ENCODE results near the gene RASSF7. TPM values are rescaled to one million over a fixed set of nuclear protein-coding genes. Genes with fewer than 3 reads are reported as not detected.
A peak's percentile ranks its signal among the peaks of the same experiment; 100 is the strongest.

RASSF7 gene
- total RNA-seq, 4 donors from 2014 or later: 0.56 to 2.4 (median 0.70) TPM

- Histone ChIP-seq H3K4me3 (peak overlapping the region; percentile 73 to 84 (median 76)), H3K27ac (peak overlapping the region; percentile 94 to 99 (median 96)), H3K4me1 (peaks cover 42 to 72% of the 10 kb centered on the region in 2 donors), H3K36me3 (no peaks in the 10 kb centered on the region), H3K27me3 (no peaks in the 10 kb centered on the region), H3K9me3 (no peaks in the 10 kb centered on the region)
- intact Hi-C loops (cut with DNase I; ENCODE audit: low total_unique reads) (loop anchor here (1.0 to 2.0 kb wide), 3 partner anchors 35 to 51 kb away; partner anchors contain the start of gene HRAS), in situ Hi-C loops (cut with MboI; ENCODE audit: low sequenced_read_pairs in 4 of 4) (no loop called here)
- no peak for TF ChIP-seq POLR2A (IDR thresholded peaks at IDR 0.05)
- TF ChIP-seq, protein P1, sequence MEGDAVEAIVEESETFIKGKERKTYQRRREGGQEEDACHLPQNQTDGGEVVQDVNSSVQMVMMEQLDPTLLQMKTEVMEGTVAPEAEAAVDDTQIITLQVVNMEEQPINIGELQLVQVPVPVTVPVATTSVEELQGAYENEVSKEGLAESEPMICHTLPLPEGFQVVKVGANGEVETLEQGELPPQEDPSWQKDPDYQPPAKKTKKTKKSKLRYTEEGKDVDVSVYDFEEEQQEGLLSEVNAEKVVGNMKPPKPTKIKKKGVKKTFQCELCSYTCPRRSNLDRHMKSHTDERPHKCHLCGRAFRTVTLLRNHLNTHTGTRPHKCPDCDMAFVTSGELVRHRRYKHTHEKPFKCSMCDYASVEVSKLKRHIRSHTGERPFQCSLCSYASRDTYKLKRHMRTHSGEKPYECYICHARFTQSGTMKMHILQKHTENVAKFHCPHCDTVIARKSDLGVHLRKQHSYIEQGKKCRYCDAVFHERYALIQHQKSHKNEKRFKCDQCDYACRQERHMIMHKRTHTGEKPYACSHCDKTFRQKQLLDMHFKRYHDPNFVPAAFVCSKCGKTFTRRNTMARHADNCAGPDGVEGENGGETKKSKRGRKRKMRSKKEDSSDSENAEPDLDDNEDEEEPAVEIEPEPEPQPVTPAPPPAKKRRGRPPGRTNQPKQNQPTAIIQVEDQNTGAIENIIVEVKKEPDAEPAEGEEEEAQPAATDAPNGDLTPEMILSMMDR (IDR thresholded peaks at IDR 0.05 in 4 of 5, conservative IDR thresholded peaks at IDR 0.05 in 1 of 5): no peak
- DNase-seq (no peak), ATAC-seq (no peak)
Measured at GRCh38 chr11:577611-577894, 16.8 kb downstream of the RASSF7 start.

GRCh38 chr11:578276-579035 lies 17.7 kb downstream of the RASSF7 start:
- Histone ChIP-seq H3K36me3 (peaks cover 0 to 7% of the 10 kb centered on the region in 2 donors), H3K4me1 (peaks cover 42 to 64% of the 10 kb centered on the region in 2 donors), H3K4me3 (peak overlapping the region; percentile 73 to 84 (median 76)), H3K27ac (peak overlapping the region in 3 of 4 donors; percentile 94 to 99 (median 97)), H3K27me3 (no peaks in the 10 kb centered on the region), H3K9me3 (no peaks in the 10 kb centered on the region)
- in situ Hi-C loops (cut with MboI; ENCODE audit: low sequenced_read_pairs in 4 of 4): no loop called here
- intact Hi-C loops (cut with DNase I; ENCODE audit: low total_unique reads): no loop called here
- no peak for DNase-seq
- ATAC-seq: no peak
- no peak for TF ChIP-seq POLR2A (IDR thresholded peaks at IDR 0.05)
- TF ChIP-seq, protein P1 (IDR thresholded peaks at IDR 0.05 in 4 of 5, conservative IDR thresholded peaks at IDR 0.05 in 1 of 5): no peak

DNA sequence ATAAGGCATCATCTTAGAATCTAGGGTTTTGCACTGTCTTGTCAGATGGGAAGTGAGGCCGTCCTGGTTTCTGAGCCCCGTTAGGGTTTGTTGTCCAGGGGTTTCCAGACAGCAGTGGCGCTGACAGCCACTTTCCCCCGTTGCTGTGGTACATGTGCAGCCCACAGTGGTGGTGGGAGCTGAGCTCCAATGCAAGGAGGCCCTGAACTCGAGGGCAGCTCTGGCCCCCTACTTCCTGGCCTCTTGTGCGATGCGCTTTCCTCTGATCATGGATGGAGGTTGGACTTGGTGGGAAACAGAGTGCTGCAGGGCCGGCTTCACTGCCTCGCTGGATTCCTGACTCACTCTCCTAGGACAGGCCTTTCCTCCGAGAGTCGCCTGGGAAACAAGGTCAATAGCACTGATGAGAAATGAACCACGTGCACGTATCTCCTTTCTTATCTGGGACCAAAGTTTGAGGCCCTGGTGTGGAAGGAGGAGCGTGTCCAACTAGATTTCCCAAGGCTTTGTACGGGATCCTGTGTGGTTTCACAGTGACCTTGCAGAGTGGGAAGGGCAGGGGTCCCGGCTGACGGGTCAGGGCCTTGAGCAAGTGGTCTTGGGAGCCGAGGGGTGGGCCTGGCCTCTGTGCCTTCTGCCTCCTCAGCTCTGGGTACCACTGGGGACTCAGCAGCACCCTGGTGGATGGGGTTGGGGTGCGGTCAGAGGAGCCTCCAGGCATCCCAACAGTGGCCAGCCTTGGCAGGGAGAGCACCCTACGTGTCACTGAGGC lies 19.2 kb downstream of the RASSF7 start:
- TF ChIP-seq POLR2A (IDR thresholded peaks at IDR 0.05): no peak
- TF ChIP-seq, protein P1 (IDR thresholded peaks at IDR 0.05 in 4 of 5, conservative IDR thresholded peaks at IDR 0.05 in 1 of 5): no peak
- peaks cover 0 to 17% of the 10 kb centered on the region in 2 donors for H3K36me3 ChIP-seq
- H3K9me3 ChIP-seq: no peaks in the 10 kb centered on the region
- intact Hi-C loops (cut with DNase I; ENCODE audit: low total_unique reads): no loop called here
- ATAC-seq (no peak), DNase-seq (no peak)
- in situ Hi-C loops (cut with MboI; ENCODE audit: low sequenced_read_pairs in 4 of 4): no loop called here
- H3K4me3 ChIP-seq: no peak overlapping the region
- peaks cover 39 to 55% of the 10 kb centered on the region in 2 donors for H3K4me1 ChIP-seq
- no peak overlapping the region for H3K27ac ChIP-seq
- no peaks in the 10 kb centered on the region for H3K27me3 ChIP-seq

GRCh38 chr11:581342-581741 lies 20.6 kb downstream of the RASSF7 start:
- no peak overlapping the region for H3K27ac ChIP-seq
- no peaks in the 10 kb centered on the region for H3K27me3 ChIP-seq
- no peak overlapping the region for H3K4me3 ChIP-seq
- intact Hi-C loops (cut with DNase I; ENCODE audit: low total_unique reads): no loop called here
- DNase-seq (no peak), ATAC-seq (no peak)
- in situ Hi-C loops (cut with MboI; ENCODE audit: low sequenced_read_pairs in 4 of 4): no loop called here
- peaks cover 36 to 52% of the 10 kb centered on the region in 2 donors for H3K4me1 ChIP-seq
- peaks cover 0 to 24% of the 10 kb centered on the region in 2 donors for H3K36me3 ChIP-seq
- no peak for TF ChIP-seq POLR2A (IDR thresholded peaks at IDR 0.05)
- TF ChIP-seq, protein P1 (IDR thresholded peaks at IDR 0.05 in 4 of 5, conservative IDR thresholded peaks at IDR 0.05 in 1 of 5): no peak
- H3K9me3 ChIP-seq: no peaks in the 10 kb centered on the region
